Parathyroid adenoma (tissue), 2 donors: ENCODE results near the gene AGFG1.

ENCODE experiments used
- H2AFZ ChIP-seq: fragments of 300-600 bp; sonication (generic); one replicate; pipeline ENCODE4 v1.7.0; 2017; ENCODE audit warnings: antibody characterized with exemption, mild to moderate bottlenecking
- H3K27ac ChIP-seq: fragments of 300-600 bp; sonication (generic); one replicate; pipeline ENCODE4 v1.7.0; 2017
- H3K27me3 ChIP-seq: fragments of 300-600 bp; sonication (generic); one replicate; pipeline ENCODE4 v1.7.0; 2017; ENCODE audit warnings: low read length; ENCODE audit not compliant: control insufficient read depth, insufficient read depth
- H3K36me3 ChIP-seq: fragments of 300-600 bp; sonication (generic); one replicate; pipeline ENCODE4 v1.7.0; 2017; ENCODE audit warnings: low read length; ENCODE audit not compliant: control insufficient read depth, insufficient read depth
- H3K4me1 ChIP-seq: fragments of 300-600 bp; sonication (generic); one replicate; pipeline ENCODE4 v1.7.0; 2017; ENCODE audit warnings: control low read depth
- H3K4me2 ChIP-seq: fragments of 300-600 bp; sonication (generic); one replicate; pipeline ENCODE4 v1.7.0; 2017; ENCODE audit warnings: low read length
- H3K4me3 ChIP-seq: fragments of 300-600 bp; sonication (generic); one replicate; pipeline ENCODE4 v1.7.0; 2017; ENCODE audit warnings: low read depth, low read length
- H3K79me2 ChIP-seq: fragments of 300-600 bp; sonication (generic); one replicate; pipeline ENCODE4 v1.7.0; 2017; ENCODE audit warnings: control low read depth
- H3K9ac ChIP-seq: fragments of 300-600 bp; sonication (generic); one replicate; pipeline ENCODE4 v1.7.0; 2017; ENCODE audit warnings: mild to moderate bottlenecking
- H3K9me3 ChIP-seq: fragments of 300-600 bp; sonication (generic); one replicate; pipeline ENCODE4 v1.7.0; 2017; ENCODE audit warnings: low read length; ENCODE audit not compliant: control insufficient read depth
- TF ChIP-seq, protein P1 (sequence below): fragments of 300-600 bp; sonication (generic); IDR thresholded peaks from one replicate; pipeline ENCODE4 v1.7.0; 2017; ENCODE audit warnings: antibody characterized with exemption, mild to moderate bottlenecking
- donor health status: primary hyperparathyroidism.

The AGFG1 gene

DNA sequence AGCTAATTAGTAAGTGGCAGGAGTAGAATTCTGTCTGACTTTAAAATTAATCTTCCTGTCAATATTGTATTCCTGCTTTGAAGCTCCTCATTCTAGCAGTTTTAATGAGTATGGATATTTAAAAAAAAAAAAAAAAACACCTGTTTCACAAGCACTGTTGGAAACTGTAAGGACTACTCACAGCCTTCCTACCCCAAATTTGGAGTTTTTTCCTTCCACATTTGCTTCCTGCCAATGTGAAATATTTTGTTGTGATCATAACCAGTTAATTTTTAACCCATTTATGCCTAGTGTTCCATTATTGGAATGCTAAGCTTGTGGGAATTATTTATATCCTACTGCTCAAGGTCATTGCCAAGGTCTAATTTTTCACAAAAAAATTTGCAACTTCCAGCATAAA lies 90.6 kb downstream of the AGFG1 start:
- Histone ChIP-seq H3K27me3 (no peaks in the 10 kb centered on the region), H3K79me2 (no peaks in the 10 kb centered on the region), H3K4me3 (no peak overlapping the region), H3K9me3 (no peaks in the 10 kb centered on the region), H3K4me2 (no peak overlapping the region), H3K27ac (no peak overlapping the region), H2AFZ (no peak overlapping the region), H3K9ac (no peak overlapping the region), H3K4me1 (no peaks in the 10 kb centered on the region), H3K36me3 (no peaks in the 10 kb centered on the region)
- TF ChIP-seq, protein P1, sequence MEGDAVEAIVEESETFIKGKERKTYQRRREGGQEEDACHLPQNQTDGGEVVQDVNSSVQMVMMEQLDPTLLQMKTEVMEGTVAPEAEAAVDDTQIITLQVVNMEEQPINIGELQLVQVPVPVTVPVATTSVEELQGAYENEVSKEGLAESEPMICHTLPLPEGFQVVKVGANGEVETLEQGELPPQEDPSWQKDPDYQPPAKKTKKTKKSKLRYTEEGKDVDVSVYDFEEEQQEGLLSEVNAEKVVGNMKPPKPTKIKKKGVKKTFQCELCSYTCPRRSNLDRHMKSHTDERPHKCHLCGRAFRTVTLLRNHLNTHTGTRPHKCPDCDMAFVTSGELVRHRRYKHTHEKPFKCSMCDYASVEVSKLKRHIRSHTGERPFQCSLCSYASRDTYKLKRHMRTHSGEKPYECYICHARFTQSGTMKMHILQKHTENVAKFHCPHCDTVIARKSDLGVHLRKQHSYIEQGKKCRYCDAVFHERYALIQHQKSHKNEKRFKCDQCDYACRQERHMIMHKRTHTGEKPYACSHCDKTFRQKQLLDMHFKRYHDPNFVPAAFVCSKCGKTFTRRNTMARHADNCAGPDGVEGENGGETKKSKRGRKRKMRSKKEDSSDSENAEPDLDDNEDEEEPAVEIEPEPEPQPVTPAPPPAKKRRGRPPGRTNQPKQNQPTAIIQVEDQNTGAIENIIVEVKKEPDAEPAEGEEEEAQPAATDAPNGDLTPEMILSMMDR = no peak

DNA sequence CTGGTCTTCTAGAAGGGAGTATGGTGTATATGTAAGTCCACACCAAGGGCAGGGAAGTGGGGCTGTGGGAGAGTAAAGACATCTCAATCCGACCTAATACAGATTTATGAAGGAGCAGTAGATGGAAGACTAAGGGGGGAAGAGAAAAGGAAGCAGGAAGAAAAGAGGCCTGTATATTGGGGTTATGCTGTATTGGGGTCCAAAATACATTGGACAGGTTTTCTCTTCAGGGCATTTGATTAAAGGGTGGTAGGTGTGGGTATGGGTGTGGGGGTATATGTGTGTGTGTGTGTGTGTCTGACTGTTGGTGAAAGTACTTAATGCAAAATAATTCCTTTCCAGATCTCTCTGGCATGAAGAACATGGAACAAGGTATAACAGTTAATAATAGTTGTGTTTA lies 93.1 kb downstream of the AGFG1 start:
- no peaks in the 10 kb centered on the region for H3K27me3 ChIP-seq

DNA sequence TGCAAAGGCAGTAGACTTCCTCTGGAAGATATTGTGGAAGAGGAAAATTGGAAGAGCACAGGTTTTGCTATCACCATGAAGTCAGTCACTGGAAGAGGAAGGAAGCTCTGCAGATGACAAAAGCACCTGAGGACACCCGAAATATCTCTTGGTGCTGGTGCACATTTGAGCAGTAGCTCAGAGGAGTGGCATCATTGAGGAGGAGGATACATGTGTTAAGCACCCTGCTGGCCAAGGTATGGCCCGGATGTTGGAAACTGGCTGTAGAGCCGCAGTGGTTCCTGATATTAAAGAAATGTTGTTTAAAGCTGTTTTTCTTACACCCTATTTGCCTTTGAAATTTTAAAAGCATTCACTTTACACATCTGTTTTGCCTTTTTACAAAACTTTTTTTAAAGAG lies 94.1 kb downstream of the AGFG1 start:
- no peak overlapping the region for H2AFZ ChIP-seq
- H3K9ac ChIP-seq = no peak overlapping the region
- no peaks in the 10 kb centered on the region for H3K36me3 ChIP-seq
- H3K4me3 ChIP-seq = no peak overlapping the region
- H3K27me3 ChIP-seq = no peaks in the 10 kb centered on the region
- no peak overlapping the region for H3K4me2 ChIP-seq
- H3K4me1 ChIP-seq = no peaks in the 10 kb centered on the region
- H3K79me2 ChIP-seq = no peaks in the 10 kb centered on the region
- H3K9me3 ChIP-seq = no peaks in the 10 kb centered on the region
- TF ChIP-seq, protein P1 = no peak
- no peak overlapping the region for H3K27ac ChIP-seq

More for the DNA sequence above, 93.1 kb downstream of the AGFG1 start:
- no peaks in the 10 kb centered on the region for H3K36me3 ChIP-seq
- no peak overlapping the region for H3K9ac ChIP-seq
- TF ChIP-seq, protein P1 = no peak
- H3K4me2 ChIP-seq = no peak overlapping the region
- no peaks in the 10 kb centered on the region for H3K79me2 ChIP-seq
- H3K9me3 ChIP-seq = no peaks in the 10 kb centered on the region
- no peaks in the 10 kb centered on the region for H3K4me1 ChIP-seq
- no peak overlapping the region for H3K27ac ChIP-seq
- H3K4me3 ChIP-seq = no peak overlapping the region
- no peak overlapping the region for H2AFZ ChIP-seq

DNA sequence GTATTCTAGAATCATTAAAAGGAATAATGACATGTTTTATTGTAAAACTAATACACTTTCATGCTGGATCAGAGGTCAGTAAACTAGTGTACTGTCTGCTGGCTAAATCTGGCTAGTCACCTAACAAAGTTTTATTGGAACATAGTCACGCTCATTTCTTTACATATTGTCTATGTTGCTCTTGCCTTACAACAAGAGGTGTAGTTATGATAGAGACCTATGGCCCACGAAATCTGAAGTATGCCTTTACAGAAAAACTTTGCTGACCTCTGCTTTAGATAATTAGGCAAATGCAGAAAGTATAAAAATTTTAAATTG lies 96.9 kb downstream of the AGFG1 start:
- Histone ChIP-seq H2AFZ (no peak overlapping the region), H3K4me3 (no peak overlapping the region), H3K79me2 (no peaks in the 10 kb centered on the region), H3K9me3 (no peaks in the 10 kb centered on the region), H3K27ac (no peak overlapping the region), H3K36me3 (no peaks in the 10 kb centered on the region), H3K4me2 (no peak overlapping the region), H3K9ac (no peak overlapping the region), H3K4me1 (no peaks in the 10 kb centered on the region), H3K27me3 (no peaks in the 10 kb centered on the region)
- TF ChIP-seq, protein P1 = no peak

DNA sequence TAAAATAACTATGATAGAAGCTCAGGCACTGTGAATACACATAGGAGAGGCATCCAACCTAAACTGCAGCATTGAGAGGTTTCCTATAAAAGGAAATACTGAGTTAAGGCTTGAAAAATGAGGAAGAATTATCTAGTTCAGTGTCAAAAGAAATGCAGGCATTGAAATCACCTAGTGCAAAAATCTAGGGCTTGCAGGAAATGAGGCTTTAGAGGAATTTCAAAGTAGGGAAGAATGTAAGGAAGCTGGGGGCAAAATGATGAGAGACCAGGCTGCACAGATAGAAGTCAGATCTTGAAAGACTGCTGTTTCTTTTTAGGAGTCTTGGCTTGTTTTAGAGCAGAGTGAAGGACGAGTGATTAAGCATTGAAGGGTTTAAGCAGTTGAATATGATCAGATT lies 98.7 kb downstream of the AGFG1 start:
- Histone ChIP-seq H2AFZ (no peak overlapping the region), H3K4me1 (no peaks in the 10 kb centered on the region), H3K4me3 (no peak overlapping the region), H3K36me3 (no peaks in the 10 kb centered on the region), H3K9ac (no peak overlapping the region), H3K79me2 (no peaks in the 10 kb centered on the region), H3K27me3 (no peaks in the 10 kb centered on the region), H3K4me2 (no peak overlapping the region), H3K27ac (no peak overlapping the region), H3K9me3 (no peaks in the 10 kb centered on the region)
- TF ChIP-seq, protein P1 = no peak
